ENCODE results near the gene SNAI3. TPM values are rescaled to one million over a fixed set of nuclear protein-coding genes. Genes with fewer than 3 reads are reported as not detected.

The SNAI3 gene
- total RNA-seq, 4 donors from 2014 or later: 0.39 to 1.7 (median 1.1) TPM; not detected in 1

DNA sequence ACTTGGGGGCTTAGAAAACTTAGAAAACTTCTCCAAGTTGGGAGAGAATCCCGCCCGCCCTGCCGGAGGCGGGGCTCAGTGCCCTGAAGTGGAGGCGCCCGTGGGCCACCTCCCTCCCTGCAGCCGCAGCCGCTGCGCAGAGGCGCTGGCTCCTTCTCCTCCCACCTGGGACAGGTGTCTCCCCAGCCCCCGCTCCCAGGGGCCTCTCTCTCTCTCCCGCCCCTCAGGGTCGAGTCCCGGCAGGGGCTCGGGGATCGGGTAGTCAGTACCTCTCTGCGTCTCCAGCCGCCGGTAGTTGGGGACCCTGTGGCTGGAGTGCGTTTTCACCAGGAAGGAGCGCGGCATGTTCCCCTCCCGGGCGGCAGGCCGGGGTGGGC, 257 bp downstream of the SNAI3 start:
- peak overlapping the region in 1 of 4 donors; percentile 2 for H3K27ac ChIP-seq
- H3K4me3 ChIP-seq: peak overlapping the region; percentile 21 to 53
- WGBS, 2 donors (ENCODE audit: low coverage in 1 of 2): no CpG with 5 or more reads among the region's 25 CpGs
- H3K36me3 ChIP-seq: no peaks in the 10 kb centered on the region
- H3K27me3 ChIP-seq: peaks cover 100% of the 10 kb centered on the region
- no peaks in the 10 kb centered on the region for H3K9me3 ChIP-seq
- ATAC-seq: peak; percentile 6
- TF ChIP-seq, protein P1, sequence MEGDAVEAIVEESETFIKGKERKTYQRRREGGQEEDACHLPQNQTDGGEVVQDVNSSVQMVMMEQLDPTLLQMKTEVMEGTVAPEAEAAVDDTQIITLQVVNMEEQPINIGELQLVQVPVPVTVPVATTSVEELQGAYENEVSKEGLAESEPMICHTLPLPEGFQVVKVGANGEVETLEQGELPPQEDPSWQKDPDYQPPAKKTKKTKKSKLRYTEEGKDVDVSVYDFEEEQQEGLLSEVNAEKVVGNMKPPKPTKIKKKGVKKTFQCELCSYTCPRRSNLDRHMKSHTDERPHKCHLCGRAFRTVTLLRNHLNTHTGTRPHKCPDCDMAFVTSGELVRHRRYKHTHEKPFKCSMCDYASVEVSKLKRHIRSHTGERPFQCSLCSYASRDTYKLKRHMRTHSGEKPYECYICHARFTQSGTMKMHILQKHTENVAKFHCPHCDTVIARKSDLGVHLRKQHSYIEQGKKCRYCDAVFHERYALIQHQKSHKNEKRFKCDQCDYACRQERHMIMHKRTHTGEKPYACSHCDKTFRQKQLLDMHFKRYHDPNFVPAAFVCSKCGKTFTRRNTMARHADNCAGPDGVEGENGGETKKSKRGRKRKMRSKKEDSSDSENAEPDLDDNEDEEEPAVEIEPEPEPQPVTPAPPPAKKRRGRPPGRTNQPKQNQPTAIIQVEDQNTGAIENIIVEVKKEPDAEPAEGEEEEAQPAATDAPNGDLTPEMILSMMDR (IDR thresholded peaks at IDR 0.05): no peak
- no peak for TF ChIP-seq POLR2A (IDR thresholded peaks at IDR 0.05)
- TF ChIP-seq POLR2AphosphoS5 (IDR thresholded peaks at IDR 0.05): no peak
- TF ChIP-seq EP300 (IDR thresholded peaks at IDR 0.05): no peak
- peaks cover 0 to 32% (median 10%) of the 10 kb centered on the region in 3 donors for H3K4me1 ChIP-seq

DNA sequence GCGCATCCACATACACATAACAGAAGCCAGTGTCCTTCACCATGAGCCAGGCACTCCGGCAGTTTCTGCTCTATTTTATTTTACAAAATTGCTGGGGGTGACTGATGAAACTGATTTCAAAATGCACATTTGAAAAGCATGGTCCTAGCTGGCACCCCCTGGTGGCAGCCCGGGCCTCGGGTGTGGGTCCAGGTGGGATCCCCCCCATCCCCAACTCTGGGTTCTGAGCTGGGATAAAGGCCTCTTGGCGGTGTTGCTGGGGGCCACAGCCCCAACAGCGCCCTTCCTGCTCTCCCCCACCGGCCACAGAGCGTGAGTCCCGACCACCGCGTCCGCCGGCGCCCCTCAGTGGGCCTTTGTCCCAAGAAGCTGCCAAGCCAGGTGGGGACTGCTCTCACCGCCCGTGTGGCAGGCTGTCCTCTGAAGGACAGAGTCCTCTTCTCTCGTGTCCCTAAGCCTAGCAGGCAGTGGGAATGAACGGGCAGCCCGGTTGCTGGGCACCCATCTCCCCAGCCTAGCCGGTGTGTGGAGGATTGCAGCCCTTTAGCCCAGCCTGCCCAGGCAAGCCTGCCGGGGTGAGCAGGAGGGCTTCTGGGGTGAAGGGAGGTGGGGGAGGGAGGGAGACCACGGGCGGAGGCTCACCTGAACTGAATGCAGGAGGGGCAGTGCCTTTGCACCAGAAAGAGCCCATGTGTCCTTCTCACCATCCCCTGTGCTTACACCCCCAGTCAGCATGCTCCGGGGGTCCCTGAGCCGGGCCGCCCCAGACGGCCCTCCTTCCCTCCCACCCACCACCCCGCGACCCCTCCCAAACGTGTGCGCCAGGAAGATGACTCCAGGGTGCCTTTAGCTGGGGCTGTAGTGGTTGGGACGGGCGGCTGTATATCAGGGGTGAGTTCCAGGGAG, 898 bp downstream of the SNAI3 start:
- ATAC-seq: peak; percentile 5

DNA sequence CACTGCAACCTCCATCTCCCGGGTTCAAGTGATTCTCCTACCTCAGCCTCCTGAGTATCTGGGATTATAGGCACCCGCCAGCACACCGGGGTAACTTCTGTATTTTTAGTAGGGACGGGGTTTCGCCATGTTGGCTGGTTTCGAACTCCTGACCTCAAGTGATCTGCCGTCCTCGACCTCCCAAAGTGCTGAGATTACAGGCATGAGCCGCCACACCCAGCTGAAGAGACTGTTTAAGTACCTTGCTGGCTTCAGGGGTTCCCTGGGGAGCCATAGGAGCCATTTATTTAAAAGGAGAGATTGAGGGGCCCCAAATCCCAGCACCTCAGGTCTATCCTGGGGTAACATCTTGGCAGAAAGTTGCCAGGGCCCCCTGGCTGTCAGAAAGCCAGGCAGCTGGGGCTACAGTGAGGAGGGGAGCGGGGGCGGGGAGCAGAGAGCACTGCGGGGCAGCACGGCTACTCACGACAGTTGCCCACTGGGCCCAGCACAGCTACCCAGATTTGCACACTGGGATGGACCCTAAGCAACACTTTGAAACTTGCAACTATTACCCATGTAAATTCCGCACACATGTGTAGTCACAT, 1.6 kb downstream of the SNAI3 start:
- Histone ChIP-seq H3K4me1 (peaks cover 0 to 32% (median 10%) of the 10 kb centered on the region in 3 donors), H3K9me3 (no peaks in the 10 kb centered on the region), H3K36me3 (no peaks in the 10 kb centered on the region), H3K4me3 (no peak overlapping the region), H3K27me3 (peaks cover 100% of the 10 kb centered on the region), H3K27ac (no peak overlapping the region)
- TF ChIP-seq POLR2AphosphoS5 (IDR thresholded peaks at IDR 0.05) (no peak), EP300 (IDR thresholded peaks at IDR 0.05) (no peak), POLR2A (IDR thresholded peaks at IDR 0.05) (no peak)
- TF ChIP-seq, protein P1 (IDR thresholded peaks at IDR 0.05): no peak
- ATAC-seq: no peak
- 40 to 71% methylated on average over 1 of the region's 15 CpGs for WGBS, 2 donors (ENCODE audit: low coverage in 1 of 2)

More for the DNA sequence above, 898 bp downstream of the SNAI3 start:
- TF ChIP-seq, protein P1 (IDR thresholded peaks at IDR 0.05): peak in 2 of 4 experiments; percentile 43 to 46
- TF ChIP-seq EP300 (IDR thresholded peaks at IDR 0.05) (no peak), POLR2AphosphoS5 (IDR thresholded peaks at IDR 0.05) (no peak), POLR2A (IDR thresholded peaks at IDR 0.05) (no peak)
- Histone ChIP-seq H3K4me3 (peak overlapping the region; percentile 21 to 53), H3K9me3 (no peaks in the 10 kb centered on the region), H3K36me3 (no peaks in the 10 kb centered on the region), H3K27ac (no peak overlapping the region), H3K4me1 (peaks cover 0 to 32% (median 10%) of the 10 kb centered on the region in 3 donors), H3K27me3 (peaks cover 100% of the 10 kb centered on the region)
- WGBS, 2 donors (ENCODE audit: low coverage in 1 of 2): 13% methylated on average over 12 of the region's 33 CpGs; no CpG with 5 or more reads in 1 of the 2 donors

DNA sequence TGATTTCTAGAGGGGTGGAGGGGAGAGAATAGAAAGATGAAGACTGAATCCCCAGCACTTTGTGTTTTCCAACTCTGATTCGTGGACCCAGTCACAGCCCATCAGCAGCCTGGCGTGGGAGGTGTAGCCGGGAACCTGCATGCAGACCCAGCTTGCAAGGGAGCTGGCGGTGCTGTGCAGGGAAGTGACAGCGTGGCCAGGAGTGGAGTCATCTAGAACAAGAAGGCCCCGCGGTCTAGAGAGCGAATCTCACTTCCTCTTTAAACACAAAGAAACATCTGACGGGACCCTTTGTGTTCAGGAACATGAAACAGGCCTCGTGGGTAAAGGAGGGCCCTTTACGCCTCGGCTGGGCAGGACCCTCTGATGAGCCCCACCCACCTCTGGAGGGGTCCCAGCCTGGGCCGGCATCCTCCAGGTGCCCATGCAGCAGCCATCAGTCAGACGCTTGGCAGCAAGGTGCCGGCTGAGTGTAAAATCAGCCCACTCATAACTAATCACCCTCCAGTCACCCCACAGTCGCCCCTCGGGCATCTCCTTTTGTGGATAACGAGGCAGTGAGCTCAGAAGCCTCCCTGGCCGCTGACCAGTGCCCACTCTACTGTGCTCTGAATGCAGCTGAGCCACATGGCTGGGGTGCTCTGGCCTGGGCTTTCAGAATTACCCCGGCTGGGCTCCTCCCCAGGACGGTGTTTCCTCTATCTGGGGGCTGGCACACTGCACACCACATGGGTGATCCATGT, 4.4 kb downstream of the SNAI3 start:
- H3K27me3 ChIP-seq: peaks cover 92% of the 10 kb centered on the region
- peak overlapping the region in 2 of 4 donors; percentile 46 to 53 for H3K27ac ChIP-seq
- no peak overlapping the region for H3K4me3 ChIP-seq
- no peaks in the 10 kb centered on the region for H3K36me3 ChIP-seq
- H3K4me1 ChIP-seq: peaks cover 0 to 29% (median 10%) of the 10 kb centered on the region in 3 donors
- TF ChIP-seq POLR2AphosphoS5 (IDR thresholded peaks at IDR 0.05) (no peak), POLR2A (IDR thresholded peaks at IDR 0.05) (no peak), EP300 (IDR thresholded peaks at IDR 0.05) (no peak)
- TF ChIP-seq, protein P1 (IDR thresholded peaks at IDR 0.05): no peak
- peak; percentile 32 for ATAC-seq
- 17% methylated on average over 8 of the region's 21 CpGs; no CpG with 5 or more reads in 1 of the 2 donors for WGBS, 2 donors (ENCODE audit: low coverage in 1 of 2)
- H3K9me3 ChIP-seq: no peaks in the 10 kb centered on the region

Measured in gastroesophageal sphincter (tissue), 4 donors.